ENCODE measurements around the gene VWA2.

Gene VWA2

DNA sequence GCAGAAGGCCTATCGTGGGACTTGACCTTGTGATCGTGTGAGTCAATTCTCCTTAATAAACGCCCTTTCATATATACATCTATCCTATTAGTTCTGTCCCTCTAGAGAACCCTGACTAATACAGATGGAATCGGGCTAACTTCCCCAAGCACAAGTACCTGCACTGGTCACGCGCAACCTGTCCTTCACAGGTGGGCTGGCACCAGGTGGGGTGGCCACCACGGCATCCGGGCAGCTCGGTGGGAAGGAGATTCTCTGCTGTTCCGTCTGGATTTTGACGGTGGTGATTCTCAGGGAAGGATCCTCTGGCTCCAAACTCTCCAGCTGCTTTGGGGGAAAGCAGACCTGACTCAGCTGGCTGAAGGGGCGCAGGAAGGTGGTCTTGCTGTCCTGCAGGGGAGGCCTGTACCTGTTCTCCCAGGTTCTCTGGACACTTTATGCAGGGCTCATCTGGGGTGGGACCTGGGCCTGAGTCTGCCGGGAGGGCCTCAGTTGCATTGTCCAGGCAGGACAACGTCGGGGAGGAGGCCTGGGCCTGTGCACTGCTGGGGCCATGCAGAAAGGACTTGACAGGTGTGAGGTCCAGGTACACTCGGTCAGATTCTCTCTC is 61.1 kb downstream of the VWA2 start:
- DNase-seq (ENCODE audit: low read depth), result no peak

DNA sequence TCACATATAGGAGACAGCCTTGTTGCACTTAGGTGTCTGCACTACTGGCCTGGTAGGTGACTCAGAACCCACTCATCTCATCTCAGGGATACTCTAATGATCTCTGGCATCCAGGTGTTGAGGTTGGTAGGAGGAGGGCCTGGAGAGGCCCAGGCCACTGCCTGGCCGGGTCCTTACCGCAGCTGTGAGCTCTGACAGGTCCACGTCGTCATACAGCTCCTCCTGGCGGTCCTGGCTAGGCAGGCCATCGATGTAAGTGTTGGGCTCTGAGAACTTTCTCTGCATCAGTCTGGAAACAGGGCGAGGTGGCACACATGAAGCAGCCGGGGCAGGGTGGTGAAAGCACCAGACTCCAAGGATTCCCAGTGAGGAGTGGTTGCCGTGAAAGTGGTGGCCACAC is 62.1 kb downstream of the VWA2 start:
- DNase-seq (ENCODE audit: low read depth), result no peak

DNA sequence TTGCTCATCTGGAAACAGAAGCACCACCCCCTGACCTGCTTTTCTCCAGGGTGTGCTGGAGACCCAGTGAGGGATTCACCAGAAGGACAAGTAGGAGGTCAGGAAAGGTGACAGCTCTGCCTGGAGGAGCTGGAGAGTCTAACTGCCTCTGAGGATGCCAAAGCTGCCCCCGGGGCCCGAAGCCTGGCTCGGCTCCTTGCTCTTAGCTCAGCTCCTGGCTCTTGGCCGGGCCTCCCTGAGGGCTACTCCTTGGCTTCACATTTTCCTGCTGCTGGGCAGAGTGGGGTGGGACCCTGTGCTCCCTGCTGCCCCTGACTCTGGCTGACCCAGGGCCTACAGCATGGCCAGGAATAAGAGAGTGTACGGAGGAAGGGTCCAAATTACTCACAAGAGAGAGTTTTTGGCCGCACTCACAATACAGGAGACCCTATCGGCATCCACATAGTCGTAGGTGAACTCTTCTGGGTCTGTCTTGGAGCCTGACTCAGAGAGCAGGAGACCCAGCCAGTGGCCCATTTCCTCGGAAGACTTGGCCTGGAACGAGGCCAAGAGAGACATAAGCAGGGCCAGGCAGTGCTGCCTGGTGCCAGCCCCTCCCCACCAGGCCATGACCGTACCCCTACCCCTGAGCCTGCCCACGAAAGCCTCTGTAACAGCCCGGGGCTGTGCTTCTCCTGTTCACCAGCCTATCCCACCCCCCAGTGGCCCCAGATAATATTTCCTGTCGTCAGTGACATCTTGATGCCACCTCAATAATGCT is 63.1 kb downstream of the VWA2 start:
- no peak for DNase-seq (ENCODE audit: low read depth)

DNA sequence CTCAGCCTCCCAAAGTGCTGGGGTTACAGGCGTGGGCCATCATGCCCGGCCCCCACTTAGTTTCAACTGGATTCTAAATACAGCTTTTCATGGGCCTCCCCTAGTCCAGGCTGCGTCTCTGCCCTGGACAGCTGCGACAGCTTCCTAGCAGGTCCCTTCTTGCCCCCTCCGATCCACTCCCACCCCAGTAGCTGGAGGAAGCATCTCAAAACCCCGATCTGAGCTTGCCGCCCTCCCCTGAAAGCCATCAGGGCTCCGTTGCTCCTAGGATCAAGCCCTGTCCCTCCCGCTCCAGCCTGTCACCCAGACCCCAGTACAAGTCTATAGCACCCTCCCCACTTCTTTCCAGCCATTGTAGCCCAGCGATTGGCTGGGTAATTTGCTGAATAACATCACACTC is 64.5 kb downstream of the VWA2 start:
- DNase-seq (ENCODE audit: low read depth), result no peak

DNA sequence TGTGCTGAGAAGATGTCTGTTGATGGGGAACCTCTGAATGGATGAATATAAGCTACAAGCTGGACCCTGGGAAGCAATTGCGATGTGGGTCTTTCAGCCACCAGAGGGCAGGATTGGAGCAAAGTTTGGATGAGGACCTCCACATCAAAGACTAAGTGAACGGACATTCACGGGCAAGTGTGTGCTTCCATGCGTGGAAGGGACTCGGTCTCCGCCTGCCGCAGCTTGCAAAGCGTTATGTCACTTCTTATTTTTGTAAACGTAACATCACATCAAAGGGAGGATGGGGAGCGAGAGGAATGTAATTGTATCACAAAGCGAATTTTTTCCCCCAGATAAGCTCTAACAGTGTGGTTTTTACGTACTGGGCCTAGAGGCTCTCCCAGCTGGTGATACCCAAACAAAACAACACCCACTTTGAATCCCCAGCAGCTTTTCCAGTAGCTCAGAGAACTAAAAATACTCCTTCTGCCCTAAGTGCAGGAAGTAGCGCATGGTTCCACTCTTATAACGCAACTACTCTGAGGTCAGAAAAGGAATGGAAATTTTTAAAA is 65.0 kb downstream of the VWA2 start:
- DNase-seq (ENCODE audit: low read depth), result peak; percentile 84

DNA sequence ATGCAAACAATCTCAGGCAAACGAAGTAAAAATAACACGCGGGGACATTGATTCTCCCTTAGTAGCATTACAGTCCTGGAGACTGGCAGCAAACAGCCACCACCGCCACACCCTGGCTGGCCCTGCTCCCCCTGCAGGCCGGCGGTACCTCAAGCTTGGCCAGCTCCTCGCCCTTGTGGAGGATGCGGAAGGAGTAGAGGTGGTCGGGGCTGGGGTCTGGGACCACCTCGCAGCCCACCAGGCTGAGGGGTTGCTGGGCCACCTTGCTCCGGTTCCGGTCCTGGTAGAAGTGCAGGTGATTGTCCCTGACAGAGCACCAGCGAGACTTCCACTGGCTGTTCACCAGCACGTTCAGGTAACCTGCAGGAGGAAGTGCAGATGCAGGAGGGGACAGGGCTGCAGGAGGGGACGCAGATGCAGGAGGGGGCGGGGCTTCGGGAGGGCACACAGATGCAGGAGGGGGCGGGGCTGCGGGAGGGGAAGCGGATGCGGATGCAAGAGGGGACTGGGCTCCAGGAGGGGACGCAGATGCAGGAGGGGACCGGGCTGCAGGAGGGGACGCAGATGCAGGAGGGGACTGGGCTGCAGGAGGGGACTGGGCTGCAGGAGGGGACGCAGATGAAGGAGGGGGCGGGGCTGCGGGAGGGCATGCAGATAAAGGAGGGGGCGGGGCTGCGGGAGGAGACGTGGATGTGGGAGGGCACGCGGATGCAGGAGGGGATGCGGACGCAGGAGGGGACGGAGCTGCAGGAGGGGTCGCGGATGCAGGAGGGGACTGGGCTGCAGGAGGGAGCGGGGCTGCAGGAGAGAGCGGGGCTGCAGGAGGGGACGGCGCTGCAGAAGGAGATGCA is 65.7 kb downstream of the VWA2 start:
- no peak for DNase-seq (ENCODE audit: low read depth)

DNA sequence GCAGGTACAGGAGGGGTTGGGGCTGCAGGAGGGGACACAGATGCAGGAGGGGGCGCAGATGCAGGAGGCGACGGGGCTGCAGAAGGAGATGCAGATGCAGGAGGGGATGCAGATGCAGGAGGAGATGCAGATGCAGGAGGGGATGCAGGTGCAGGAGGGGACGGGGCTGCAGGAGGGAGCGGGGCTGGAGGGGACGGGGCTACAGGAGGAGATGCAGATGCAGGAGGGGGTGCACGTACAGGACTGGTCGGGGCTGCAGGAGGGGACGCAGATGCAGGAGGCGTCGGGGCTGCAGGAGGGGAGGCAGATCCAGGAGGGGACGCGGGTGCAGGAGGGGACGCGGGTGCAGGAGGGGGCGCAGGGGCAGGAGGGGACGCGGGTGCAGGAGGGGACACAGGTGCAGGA is 66.5 kb downstream of the VWA2 start:
- DNase-seq (ENCODE audit: low read depth), result no peak

DNA sequence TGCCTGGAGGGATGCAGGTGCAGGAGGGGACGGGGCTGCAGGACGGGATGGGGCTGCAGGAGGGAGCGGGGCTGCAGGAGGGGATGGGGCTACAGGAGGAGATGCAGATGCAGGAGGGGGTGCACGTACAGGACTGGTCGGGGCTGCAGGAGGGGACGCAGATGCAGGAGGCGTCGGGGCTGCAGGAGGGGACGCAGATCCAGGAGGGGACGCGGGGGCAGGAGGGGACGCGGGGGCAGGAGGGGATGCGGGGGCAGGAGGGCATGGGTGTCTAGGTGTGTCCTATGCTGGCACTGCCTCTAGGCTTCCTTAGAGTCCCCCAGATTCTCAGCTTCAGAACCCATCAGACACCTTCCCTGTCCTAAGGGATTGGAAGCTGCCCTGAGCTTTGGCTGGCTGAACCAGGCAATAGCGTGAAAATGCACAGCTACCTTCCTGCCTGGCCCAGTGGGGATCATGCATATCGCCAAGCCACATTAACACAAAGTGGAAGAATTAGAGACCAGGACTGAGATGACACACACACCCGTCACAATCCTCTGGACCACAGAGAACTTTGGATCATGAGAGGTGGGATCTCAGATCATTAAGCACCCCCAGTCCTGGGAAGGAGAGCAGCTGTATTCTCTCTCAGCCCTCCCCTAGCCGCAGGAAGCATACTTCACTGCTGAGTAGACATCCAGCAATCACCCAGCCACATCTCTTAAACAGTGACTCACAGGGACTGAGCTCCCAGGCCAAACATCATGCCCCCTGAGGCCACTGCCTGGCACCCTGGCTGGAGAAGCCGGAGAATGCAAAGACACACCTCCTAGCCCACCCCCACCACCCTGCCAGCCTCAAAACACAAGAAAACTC is 67.3 kb downstream of the VWA2 start:
- peak; percentile 92 for DNase-seq (ENCODE audit: low read depth)

DNA sequence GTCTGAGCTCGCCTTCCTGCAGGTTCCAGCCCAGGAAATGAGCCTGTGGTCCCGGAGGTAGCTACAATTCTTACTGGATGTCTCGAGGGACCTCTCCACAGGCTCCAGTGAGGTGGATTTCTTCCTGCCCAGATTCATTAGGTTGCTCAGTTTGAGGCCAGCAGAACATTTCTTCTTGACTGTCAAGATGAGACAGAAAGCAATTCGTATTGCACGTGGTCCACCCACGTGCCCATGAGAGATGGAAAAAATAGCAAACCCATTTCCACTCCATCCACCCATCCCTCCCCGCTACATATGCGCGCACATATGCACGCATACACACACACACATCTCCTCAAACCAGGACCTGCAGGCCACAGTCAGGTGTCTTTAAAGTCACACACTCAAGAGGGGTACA is 68.7 kb downstream of the VWA2 start:
- DNase-seq (ENCODE audit: low read depth), result no peak

DNA sequence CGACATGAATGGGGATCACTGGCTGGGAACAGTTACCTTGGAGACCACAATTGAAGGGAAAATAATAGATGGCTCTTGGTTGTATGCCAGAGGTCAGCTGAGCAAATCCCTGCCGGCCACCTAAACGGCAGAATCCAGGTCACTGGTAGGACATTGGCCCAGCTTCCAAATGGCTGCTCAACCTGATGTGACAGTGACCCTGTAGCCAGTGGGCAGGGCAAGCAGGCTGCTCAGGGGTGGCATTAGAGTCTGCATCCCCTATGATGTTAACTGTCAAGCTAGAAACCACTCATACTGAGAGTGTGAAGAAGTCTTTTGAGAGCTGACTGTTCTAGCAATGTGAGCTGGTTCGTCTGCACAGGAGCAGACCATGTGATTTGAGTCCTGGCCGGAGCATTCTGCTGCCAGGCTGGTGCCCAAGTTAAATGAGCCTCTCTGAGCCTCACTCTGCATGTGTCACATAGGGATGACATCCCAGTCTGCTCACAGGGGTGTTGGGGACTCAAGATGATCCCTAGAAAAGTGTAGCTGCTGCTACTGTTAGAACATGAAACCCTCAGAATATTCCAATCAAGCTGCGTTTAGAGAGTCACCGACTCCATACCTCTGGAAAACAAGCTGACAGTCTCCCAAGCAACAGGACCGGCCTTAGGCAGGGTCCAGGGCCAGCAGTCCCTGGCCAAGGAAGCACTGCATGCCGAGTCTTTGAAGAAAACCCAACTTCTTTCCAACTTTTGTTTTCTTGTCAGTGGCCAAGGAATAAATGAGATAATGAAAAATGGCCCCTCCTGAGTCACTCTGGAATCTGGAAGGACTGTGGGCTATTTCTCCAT is 69.7 kb downstream of the VWA2 start:
- peak; percentile 18 for DNase-seq (ENCODE audit: low read depth)

DNA sequence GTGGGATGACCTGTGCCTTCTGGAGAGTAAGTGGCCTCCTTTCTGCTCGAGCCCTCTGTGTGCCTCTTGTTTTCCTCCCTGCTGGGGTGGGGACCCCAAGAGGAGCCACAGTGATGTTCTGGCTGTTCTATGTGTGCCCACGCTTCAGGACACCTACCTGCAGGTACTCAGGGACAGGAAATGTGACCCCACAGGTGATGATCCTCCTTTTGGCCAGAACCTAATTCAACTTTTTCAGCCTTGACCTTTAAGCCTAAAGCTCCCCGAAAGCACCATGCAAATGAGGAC is 70.3 kb downstream of the VWA2 start:
- no peak for DNase-seq (ENCODE audit: low read depth)

DNA sequence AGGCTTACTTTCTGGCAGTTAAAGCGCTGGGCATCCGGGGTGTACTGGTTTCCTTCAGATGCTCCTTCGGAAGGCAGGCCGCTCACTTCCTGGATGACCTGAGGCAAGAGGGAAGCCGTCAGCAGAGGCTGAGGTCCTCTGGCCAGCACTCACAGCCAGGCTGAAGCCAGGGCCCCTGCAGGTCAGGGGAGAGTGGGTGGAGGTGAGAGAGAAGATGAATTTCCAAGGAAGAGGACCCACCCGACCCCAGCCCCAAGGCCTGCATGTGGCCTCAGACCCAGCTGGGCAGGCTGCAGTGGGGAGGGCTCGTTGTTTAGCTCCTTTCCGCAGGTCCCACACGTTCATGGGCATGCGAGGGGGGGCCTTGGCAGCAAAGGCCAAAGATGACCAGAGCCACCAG is 71.3 kb downstream of the VWA2 start:
- no peak for DNase-seq (ENCODE audit: low read depth)

DNA sequence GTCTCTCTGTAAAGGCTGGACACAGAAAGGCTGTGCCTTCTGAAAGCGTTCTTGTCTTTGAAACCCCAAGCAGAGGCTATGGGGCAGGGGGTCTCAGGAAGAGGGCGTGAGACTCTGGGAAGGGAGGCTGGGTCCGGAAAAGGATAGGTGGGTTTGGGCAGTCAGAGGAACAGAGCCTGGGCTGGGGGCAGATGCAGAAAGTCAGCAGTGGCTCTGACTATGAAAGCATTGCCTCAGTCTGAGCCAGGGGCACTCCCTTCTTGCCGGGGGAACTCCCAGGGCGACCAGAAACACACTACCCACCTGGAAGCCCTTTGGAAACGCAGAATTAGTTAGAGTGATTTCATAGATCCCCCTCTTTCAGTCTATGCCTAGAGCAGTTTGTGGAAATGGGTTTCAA is 72.0 kb downstream of the VWA2 start:
- DNase-seq (ENCODE audit: low read depth), result no peak

DNA sequence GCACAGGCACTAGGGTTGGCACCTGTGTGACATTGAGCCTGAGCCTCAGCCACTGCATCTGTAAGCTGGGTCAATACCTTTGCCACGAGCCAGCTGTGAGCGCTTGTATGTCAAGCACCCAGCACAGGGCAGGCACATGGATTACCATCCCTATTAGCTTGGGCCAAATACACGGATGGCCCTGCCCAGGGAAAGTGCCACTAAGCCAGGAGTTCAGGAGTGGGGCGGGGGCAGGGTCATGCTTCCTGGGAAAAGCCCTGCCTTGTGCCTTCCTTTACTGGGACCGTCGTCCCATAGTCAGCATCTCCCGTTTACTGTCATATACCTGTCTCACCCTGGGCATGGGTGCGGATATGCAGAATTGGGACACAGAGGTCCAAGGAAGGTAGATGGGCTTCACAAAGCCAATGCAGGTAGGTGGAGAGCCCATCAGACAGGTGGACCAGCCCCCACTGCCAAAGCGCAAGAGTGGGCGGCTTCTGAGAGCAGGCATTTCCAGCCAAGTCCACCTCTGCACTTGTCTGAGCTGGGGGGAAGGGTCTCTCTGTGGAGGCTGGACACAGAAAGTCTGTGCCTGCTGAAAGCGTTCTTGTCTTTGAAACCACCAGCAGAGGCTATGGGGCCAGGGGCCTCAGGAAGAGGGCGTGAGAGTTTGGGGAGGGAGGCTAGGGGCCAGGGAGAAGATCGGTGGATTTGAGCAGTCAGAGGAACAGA is 72.6 kb downstream of the VWA2 start:
- no peak for DNase-seq (ENCODE audit: low read depth)

DNA sequence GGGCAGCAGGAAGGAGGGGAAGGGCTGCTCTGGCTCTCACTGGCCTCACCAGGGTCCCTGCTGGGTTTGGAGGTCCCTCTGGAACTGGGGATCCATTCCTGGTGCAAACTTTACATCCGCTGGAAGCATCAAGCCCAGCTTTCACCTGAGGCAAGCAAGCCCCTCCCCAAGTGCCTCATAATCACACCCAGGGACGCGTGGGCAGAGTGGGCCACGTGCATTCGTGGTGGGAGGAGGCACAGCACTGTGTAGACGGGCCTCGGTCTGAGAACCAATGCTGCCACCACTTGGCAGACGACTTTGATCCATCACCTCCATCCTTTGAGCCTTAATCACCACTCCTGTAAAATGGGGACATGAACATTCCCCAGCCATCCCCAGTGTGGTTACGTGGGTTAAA is 74.1 kb downstream of the VWA2 start:
- no peak for DNase-seq (ENCODE audit: low read depth)

DNA sequence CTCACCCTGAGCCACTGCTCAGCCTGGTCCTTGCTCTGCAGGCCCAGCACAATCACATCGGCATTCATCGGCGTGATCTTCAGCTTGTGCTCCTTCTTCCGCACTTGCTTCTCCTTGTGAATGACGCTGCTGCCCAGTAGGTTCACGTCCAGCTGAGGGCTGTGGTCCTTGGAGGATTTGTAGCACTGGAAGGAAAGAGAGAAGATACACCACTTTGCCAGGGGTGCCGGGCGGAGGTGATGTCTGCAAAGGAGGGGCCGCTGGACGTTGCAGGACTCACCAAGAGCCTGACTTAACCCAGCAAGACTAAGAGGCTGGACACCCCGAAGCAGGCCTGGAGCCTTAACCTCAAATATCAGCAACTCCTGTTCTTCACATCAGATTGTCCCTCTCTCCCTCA is 74.8 kb downstream of the VWA2 start:
- DNase-seq (ENCODE audit: low read depth), result no peak

DNA sequence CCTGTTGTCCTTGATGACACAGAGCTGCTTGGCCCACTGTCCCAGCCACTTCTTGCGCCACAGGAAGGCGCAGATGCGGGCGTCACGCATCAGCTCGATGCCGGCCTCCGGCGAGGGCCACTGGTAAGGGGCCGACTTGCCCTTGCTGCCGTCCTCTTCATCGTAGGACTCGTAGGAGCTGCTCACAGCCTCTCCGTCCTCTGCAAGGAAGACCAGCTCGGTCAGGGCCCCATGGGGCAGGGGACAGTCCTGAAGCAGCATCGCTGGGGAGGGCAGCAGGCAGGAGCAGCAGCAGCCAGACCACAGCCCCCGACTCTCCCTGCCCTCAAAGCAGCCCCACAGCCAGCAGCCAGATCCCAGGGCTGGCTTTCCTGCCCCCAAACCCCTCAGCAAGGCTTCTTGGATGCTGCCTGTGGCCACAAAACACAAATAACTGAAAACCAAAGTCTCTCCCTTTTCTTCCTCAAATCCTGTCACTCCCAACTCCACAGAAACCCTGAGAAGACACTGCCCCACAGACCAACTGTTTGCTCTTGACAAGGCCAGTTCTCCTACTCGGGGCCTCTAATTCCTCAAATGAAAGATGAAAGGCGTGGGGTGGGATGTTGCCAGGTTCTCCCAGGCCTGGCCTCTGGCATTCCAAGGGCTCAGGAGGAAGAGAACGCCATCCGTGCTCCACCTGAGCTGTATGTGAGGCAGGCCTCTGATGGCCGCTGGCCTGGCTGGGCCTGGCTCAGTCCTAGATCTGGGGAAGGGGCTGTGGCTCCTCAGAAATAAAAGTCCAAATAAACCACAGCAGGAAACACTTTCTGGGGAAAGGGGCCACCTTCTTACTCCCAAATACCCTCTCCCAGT is 76.7 kb downstream of the VWA2 start:
- no peak for DNase-seq (ENCODE audit: low read depth)

DNA sequence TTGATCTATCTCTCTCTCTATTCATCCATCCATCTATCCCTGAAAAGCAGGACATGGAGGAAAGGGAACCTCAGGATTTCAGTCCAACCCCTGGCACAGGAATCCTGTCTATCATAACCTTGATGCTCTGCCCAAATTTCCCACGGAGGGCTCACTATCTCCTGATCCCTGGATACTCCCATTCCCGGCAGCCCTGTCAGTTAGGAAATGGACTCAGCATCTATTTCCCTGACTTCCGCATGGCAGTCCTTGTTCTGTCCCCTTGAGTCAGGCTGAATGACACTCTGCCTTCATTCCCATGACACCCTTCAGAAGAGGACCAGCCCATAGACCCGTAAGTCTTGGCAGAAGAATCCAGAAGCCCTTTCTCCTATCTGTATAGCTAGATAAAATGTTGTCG is 77.7 kb downstream of the VWA2 start:
- no peak for DNase-seq (ENCODE audit: low read depth)

DNA sequence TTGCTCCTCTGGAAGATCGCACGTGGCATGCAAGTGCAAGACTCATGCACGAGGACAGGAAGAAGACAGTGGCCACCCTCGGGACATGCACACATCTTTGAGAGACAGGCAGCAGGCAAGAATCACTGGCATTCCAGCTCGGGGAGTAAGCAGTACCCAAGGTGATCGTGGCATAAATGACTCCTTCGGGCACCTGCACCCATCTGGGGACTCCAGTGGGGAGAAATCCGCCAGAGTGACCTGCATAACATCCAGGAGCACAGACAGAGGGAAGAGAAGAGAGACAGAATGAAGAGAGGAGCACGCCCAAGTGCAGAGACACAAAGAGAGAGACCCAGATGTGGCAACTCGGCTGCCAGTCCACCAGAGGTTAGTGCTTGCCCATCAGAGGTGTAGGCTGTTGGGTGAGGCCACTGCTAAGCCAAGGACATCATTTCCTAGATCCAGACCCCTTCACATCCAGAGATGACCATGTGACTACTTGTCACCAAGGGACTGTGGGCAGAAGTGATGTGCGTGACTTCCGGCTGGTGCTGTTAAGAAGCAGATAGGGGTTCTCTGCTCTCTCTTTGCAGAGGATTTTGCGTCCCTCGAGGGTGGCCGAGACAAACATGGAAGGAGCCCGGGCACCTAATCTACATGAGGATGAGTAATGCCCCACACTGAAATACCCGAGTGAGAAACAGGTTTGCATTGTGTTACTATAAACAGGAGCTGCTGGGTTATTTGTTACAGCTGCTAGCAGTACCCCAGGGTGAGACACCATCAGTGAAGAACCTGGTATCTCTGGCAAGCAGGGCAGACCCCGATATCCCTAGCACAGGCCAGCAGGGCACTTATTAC is 80.6 kb downstream of the VWA2 start:
- DNase-seq (ENCODE audit: low read depth), result no peak
